CD4-positive, alpha-beta T cell treated with Interleukin-1 beta for 1 hour (primary cell): ENCODE results near the gene MSN.
"Not testable (repeated sequence)": the region's sequence is repeated elsewhere in the genome, so short reads cannot be mapped to it uniquely, and the experiment has no call there.

Experiments
- DNase-seq, 2 donors: peaks; one replicate each; pipeline ENCODE4 v3.0.0-alpha.2; 2020 to 2022

MSN gene

DNA sequence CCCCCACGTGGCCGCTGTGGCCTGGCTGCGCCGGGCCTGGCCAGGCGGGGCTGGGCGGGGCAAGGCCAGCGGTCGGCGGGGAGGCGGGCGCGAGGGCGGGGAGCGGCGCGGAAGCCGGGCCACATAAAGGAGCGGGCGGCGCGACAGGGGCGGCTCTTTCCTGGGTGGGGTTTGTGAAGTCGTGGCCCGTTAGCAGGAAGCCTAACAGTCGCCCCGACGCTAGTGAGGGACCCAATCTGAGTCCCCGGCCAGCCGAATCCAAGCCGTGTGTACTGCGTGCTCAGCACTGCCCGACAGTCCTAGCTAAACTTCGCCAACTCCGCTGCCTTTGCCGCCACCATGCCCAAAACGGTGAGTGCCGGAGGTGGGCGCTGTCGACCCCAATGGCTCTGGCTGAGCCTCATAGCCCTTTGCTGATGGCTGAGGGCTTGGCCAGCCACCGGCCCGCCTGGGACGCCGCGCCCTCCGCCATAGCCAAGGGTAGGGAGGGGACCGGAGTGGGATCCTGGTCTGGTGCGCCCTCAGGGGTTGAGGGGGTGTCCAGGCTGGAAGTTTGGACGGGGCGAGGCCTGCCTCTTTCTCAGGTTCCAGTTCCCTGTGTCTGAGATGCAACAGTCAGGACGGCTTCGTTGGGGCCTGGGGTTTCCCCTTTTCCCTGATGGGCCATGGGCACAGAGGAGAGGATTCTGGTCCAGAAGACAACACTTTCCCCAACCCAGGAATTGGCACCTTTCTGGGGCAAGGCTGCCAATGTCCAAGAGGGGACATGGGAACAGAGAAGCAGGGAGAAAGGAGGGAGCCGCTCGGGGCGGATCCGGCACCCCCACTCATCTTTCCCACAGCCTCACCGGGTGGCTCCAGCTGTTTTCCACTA is at the start of gene MSN:
Gene MSN, plus strand, starts transcription at position 152 of the 874 bp plus-strand sequence. Its CDS starts 188 bp downstream, at position 340.
- DNase-seq: peak; percentile 77 to 79

DNA sequence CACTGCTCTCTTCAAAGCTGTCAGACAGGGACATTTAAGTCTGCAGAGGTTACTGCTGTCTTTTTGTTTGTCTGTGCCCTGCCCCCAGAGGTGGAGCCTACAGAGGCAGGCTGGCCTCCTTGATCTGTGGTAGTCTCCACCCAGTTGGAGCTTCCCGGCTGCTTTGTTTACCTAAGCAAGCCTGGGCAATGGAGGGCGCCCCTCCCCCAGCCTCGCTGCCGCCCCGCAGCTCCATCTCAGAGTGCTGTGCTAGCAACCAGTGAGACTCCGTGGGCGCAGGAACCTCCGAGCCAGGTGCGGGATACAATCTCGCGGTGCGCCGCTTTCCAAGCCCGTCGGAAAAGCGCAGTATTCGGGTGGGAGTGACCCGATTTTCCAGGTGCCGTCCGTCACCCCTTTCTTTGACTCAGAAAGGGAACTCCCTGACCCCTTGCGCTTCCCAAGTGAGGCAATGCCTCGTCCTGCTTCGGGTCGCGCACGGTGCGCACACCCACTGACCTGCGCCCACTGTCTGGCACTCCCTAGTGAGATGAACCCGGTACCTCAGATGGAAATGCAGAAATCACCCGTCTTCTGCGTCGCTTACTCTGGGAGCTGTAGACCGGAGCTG is 47.3 kb upstream of the MSN start:
- DNase-seq: not testable (repeated sequence)

DNA sequence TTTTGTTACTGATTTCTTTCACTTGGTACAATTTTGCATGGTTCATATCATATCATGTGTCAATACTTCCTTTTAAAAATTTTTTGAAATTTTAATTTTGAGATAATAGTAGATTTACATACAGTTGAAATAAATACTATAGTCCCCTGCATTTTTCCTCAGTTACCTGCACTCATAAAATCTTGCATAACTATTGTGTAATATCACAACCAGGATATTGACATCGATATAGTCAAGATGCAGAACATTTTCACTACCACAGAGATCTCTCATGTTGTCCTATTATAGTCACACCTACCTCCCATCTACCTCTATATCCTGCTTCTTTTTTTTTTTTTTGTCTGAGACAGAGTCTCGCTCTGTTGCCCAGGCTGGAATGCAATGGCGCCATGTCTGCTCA is 36.7 kb upstream of the MSN start:
- no peak for DNase-seq

GRCh38 chrX:65633826-65634225 is 33.6 kb upstream of the MSN start:
- no peak for DNase-seq

DNA sequence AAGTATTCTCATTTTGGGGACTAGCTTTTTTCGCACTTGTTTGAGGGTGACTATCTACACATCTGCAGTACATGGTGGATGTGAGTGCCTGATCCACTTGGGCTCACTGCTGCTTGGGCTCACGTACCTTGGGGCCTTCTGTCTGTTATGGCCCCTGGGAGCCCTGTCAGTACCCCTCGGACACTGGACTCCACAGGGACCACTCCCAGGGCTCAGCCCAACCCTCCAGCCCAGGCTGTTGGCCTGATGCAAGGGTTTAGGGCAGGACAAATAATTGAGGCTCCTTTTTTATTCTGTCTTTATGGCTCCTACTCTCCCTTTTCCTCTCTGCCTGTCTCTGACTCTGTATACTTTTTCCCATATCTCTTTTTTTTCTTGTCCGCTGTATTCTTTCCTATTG is 32.7 kb upstream of the MSN start:
- no peak for DNase-seq

GRCh38 chrX:65635378-65635777 is 32.1 kb upstream of the MSN start:
- no peak for DNase-seq

DNA sequence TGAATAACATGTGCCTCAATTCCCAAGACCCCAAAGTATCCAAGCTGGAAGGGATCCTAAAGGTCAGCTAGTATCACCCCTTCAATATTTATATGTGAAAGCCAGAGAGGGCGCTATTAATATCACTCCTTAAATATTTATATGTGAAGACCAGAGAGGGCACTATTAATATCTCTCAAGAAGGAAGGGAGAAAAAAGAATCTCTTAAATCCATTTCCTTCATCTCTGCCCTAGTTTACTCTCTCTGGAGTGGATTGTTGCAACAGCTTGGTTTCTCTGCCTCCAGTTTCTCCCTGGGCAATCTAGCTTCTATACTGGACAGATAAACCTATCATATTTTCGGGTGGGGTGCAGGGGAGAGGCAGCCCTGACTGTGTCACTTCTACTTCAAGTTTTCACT is 31.6 kb upstream of the MSN start:
- DNase-seq: no peak

GRCh38 chrX:65636261-65636660 is 31.2 kb upstream of the MSN start:
- not testable (repeated sequence) for DNase-seq

GRCh38 chrX:65637335-65637734 is 30.1 kb upstream of the MSN start:
- no peak for DNase-seq

GRCh38 chrX:65642914-65643491 is 24.5 kb upstream of the MSN start:
- no peak for DNase-seq

GRCh38 chrX:65643531-65644052 is 23.9 kb upstream of the MSN start:
- no peak for DNase-seq

- DNase-seq: peak in 1 of 2 donors; percentile 13
Measured at GRCh38 chrX:65644621-65645289, 22.7 kb upstream of the MSN start.

GRCh38 chrX:65647801-65648200 is 19.7 kb upstream of the MSN start:
- no peak for DNase-seq

- DNase-seq: no peak
Measured at GRCh38 chrX:65652098-65652497, 15.4 kb upstream of the MSN start.

DNA sequence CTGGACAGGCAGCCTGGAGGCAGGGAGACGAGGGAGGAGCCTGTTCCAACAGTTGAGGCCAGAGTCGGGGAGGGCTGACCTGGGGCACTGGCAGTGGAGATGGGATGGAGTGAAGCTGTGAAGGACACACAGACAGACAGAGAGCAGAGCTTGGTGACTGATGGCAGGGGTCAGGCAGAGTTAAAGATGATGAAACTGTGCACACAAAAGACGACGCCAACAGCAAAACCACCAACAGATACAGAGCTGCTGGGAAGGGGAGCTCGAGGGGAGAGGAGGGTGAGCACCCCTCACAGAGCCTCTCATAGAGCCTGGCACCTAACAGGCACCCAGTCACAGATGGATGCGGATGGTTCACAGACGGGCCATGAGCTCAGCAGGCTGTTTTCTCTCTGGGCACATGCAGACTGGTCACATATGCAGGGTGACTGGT is 10.4 kb upstream of the MSN start:
- DNase-seq: not testable (repeated sequence)

- no peak for DNase-seq
Measured at GRCh38 chrX:65657659-65658058, 9.8 kb upstream of the MSN start.

GRCh38 chrX:65658229-65658628 is 9.2 kb upstream of the MSN start:
- no peak for DNase-seq

DNA sequence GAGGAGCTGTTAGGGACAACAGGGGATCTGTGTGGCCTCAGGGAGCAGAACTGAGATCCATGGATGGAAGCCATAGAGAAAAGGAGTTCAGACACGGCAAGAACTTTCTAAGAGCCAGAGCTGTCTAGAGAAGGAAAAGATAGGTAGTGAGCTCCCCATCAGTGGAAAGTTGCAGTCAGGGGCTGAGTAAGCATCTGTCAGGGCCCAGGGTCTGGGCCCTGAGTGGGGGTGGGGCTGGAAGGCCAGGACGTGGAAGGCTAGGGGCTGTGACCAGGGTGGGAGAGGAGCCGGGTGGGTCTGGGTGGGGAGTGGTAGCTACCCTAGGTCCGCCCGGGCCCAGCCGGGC is 324 bp upstream of the MSN start:
- no peak for DNase-seq

- peak; percentile 58 to 60 for DNase-seq
Measured at GRCh38 chrX:65668377-65669310, 1.2 kb downstream of the MSN start.

DNA sequence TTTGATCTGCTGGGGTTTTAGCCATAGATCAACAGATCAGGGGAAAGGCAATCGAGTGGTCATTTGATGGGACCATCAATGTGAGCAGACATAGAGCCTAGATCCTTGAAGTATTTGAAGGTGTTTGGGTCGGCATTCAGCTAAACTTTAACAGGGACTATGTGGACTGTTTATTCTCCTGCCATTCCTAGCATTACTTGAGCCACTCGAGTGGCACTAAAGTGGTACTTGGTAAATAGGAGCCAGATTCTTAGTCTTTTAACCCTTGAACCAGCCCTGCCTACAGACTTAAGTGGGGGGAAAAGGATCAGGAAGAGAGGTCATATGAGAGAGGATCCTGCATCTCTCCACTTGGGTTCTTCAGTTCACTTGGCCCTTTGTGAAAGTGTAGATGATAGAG is 3.8 kb downstream of the MSN start:
- no peak for DNase-seq

GRCh38 chrX:65671966-65672365 is 4.5 kb downstream of the MSN start:
- DNase-seq: no peak

- DNase-seq: no peak
Measured at GRCh38 chrX:65673857-65674203, 6.4 kb downstream of the MSN start.
